Measurements from ENCODE around the gene CCNT1.
A peak's percentile ranks its signal among the peaks of the same experiment; 100 is the strongest.
"Not testable (repeated sequence)": the region's sequence is repeated elsewhere in the genome, so short reads cannot be mapped to it uniquely, and the experiment has no call there.

The CCNT1 gene

GRCh38 chr12:48682927-48683326 is 33.6 kb downstream of the CCNT1 start:
- peaks cover 13 to 18% of the 10 kb centered on the region in 2 donors for H3K36me3 ChIP-seq (ENCODE audit: control insufficient read depth in 2 of 2, insufficient read depth in 2 of 2, low read length in 2 of 2)
- no peaks in the 10 kb centered on the region for H3K27me3 ChIP-seq (ENCODE audit: control insufficient read depth in 2 of 2, insufficient read depth in 2 of 2, low read length in 2 of 2)
- H3K9me3 ChIP-seq (ENCODE audit: control insufficient read depth in 2 of 2, low read length in 2 of 2): no peaks in the 10 kb centered on the region
- no peak overlapping the region for H3K27ac ChIP-seq (ENCODE audit: low read depth in 2 of 2, low read length in 2 of 2)
- peak overlapping the region; percentile 89 to 92 for H3K4me3 ChIP-seq (ENCODE audit: low read length in 2 of 2)
- H3K9ac ChIP-seq (ENCODE audit: low read depth in 1 of 2, low read length in 2 of 2): peak overlapping the region in 1 of 2 donors; percentile 66
- peaks cover 12 to 21% of the 10 kb centered on the region in 2 donors for H3K4me1 ChIP-seq (ENCODE audit: control insufficient read depth in 2 of 2, insufficient read depth in 2 of 2, low read length in 2 of 2)

- peak overlapping the region; percentile 44 to 66 for H3K9ac ChIP-seq (ENCODE audit: low read depth in 1 of 2, low read length in 2 of 2)
- H3K27ac ChIP-seq (ENCODE audit: low read depth in 2 of 2, low read length in 2 of 2): peak overlapping the region; percentile 32 to 51
- H3K4me1 ChIP-seq (ENCODE audit: control insufficient read depth in 2 of 2, insufficient read depth in 2 of 2, low read length in 2 of 2): peaks cover 12 to 21% of the 10 kb centered on the region in 2 donors
- peak overlapping the region; percentile 89 to 92 for H3K4me3 ChIP-seq (ENCODE audit: low read length in 2 of 2)
- not testable (repeated sequence) for H3K9me3 ChIP-seq (ENCODE audit: control insufficient read depth in 2 of 2, low read length in 2 of 2); H3K27me3 ChIP-seq (ENCODE audit: control insufficient read depth in 2 of 2, insufficient read depth in 2 of 2, low read length in 2 of 2)
- peaks cover 16 to 20% of the 10 kb centered on the region in 2 donors for H3K36me3 ChIP-seq (ENCODE audit: control insufficient read depth in 2 of 2, insufficient read depth in 2 of 2, low read length in 2 of 2)
Measured at GRCh38 chr12:48682533-48682905, 34.0 kb downstream of the CCNT1 start.

DNA sequence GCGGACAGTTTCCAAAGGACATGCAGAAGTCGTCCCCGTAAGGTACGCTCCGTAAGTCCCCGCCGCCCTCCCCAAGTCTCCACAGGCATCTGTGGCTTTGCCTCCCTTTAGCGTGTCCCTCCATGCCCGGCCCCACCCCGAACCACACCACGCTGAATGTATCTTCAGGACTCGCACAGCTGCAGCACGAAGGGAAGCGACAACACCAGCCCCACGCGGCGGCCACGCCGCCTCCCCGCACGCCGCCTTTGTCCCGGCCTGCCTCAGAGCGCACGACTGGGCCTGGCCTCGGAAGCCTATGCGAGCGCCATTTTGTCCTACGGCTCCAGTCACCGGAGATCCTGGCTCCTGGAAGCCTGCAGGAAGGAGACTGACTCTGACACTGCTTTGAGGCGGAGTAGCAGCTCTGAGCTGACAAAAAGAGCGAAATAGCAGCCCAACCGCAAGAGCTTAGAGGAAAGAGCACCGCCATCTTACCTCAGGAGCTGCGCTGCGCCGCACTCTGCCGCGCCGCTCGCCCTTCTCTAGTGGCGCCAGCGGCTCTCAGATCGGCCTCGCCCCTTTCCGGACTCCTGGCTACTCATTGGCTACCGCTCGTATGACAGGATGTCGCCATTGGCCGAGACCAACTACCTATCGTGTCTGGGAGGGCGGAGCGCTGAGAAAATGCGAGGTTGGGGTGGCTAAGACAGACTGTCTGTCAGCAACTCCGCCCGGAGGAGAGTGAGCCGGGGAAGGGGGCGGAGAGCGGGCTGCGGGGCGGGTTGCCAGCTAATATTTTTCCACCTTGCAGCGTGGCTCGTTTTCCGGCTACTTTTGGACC is 34.6 kb downstream of the CCNT1 start, which contains the start of gene KANSL2:
TSS of gene KANSL2 (minus strand) at position 529 of the 823 bp plus-strand sequence. CDS start 606 bp downstream, outside the sequence.
- no peaks in the 10 kb centered on the region for H3K9me3 ChIP-seq (ENCODE audit: control insufficient read depth in 2 of 2, low read length in 2 of 2)

DNA sequence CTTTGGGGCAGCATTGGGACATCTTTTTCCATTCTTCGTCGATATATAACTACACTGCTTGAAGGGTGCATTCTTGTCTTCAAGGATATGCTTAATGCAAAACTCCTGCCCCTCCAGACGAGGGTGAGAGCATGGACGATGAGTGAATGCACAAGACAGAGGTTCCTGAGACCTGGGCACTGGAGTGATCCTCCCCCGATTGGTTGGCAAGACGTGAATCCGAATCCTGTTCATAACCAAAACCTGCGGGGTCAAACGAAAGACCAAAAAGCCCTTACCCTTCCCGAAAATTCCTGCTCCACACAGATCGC is 35.2 kb downstream of the CCNT1 start:
- H3K27me3 ChIP-seq (ENCODE audit: control insufficient read depth in 2 of 2, insufficient read depth in 2 of 2, low read length in 2 of 2): no peaks in the 10 kb centered on the region
- H3K4me3 ChIP-seq (ENCODE audit: low read length in 2 of 2): peak overlapping the region; percentile 92 to 95
- H3K4me1 ChIP-seq (ENCODE audit: control insufficient read depth in 2 of 2, insufficient read depth in 2 of 2, low read length in 2 of 2): peaks cover 12 to 21% of the 10 kb centered on the region in 2 donors
- no peaks in the 10 kb centered on the region for H3K9me3 ChIP-seq (ENCODE audit: control insufficient read depth in 2 of 2, low read length in 2 of 2)
- peak overlapping the region; percentile 94 for H3K9ac ChIP-seq (ENCODE audit: low read depth in 1 of 2, low read length in 2 of 2)
- peak overlapping the region; percentile 92 to 95 for H3K27ac ChIP-seq (ENCODE audit: low read depth in 2 of 2, low read length in 2 of 2)
- H3K36me3 ChIP-seq (ENCODE audit: control insufficient read depth in 2 of 2, insufficient read depth in 2 of 2, low read length in 2 of 2): peaks cover 23 to 27% of the 10 kb centered on the region in 2 donors

More for the DNA sequence above, 34.6 kb downstream of the CCNT1 start, which contains the start of gene KANSL2:
- peak within 1 kb of the TSS; percentile 92 to 95 for H3K4me3 ChIP-seq (ENCODE audit: low read length in 2 of 2)
- H3K4me1 ChIP-seq (ENCODE audit: control insufficient read depth in 2 of 2, insufficient read depth in 2 of 2, low read length in 2 of 2): peaks cover 12 to 21% of the 10 kb centered on the region in 2 donors
- H3K27me3 ChIP-seq (ENCODE audit: control insufficient read depth in 2 of 2, insufficient read depth in 2 of 2, low read length in 2 of 2): no peaks in the 10 kb centered on the region
- peak within 1 kb of the TSS; percentile 92 to 95 for H3K27ac ChIP-seq (ENCODE audit: low read depth in 2 of 2, low read length in 2 of 2)
- H3K9ac ChIP-seq (ENCODE audit: low read depth in 1 of 2, low read length in 2 of 2): peak within 1 kb of the TSS; percentile 94
- H3K36me3 ChIP-seq (ENCODE audit: control insufficient read depth in 2 of 2, insufficient read depth in 2 of 2, low read length in 2 of 2): peaks cover 20 to 24% of the 10 kb centered on the region in 2 donors

GRCh38 chr12:48680861-48681260 is 35.6 kb downstream of the CCNT1 start:
- Histone ChIP-seq H3K9me3 (ENCODE audit: control insufficient read depth in 2 of 2, low read length in 2 of 2) (no peaks in the 10 kb centered on the region), H3K27me3 (ENCODE audit: control insufficient read depth in 2 of 2, insufficient read depth in 2 of 2, low read length in 2 of 2) (no peaks in the 10 kb centered on the region), H3K27ac (ENCODE audit: low read depth in 2 of 2, low read length in 2 of 2) (no peak overlapping the region), H3K36me3 (ENCODE audit: control insufficient read depth in 2 of 2, insufficient read depth in 2 of 2, low read length in 2 of 2) (peaks cover 26 to 32% of the 10 kb centered on the region in 2 donors), H3K4me3 (ENCODE audit: low read length in 2 of 2) (peak overlapping the region; percentile 92 to 95), H3K4me1 (ENCODE audit: control insufficient read depth in 2 of 2, insufficient read depth in 2 of 2, low read length in 2 of 2) (peaks cover 12 to 21% of the 10 kb centered on the region in 2 donors), H3K9ac (ENCODE audit: low read depth in 1 of 2, low read length in 2 of 2) (peak overlapping the region; percentile 94)

GRCh38 chr12:48678551-48679185 is 37.8 kb downstream of the CCNT1 start:
- Histone ChIP-seq H3K27me3 (ENCODE audit: control insufficient read depth in 2 of 2, insufficient read depth in 2 of 2, low read length in 2 of 2) (no peaks in the 10 kb centered on the region), H3K27ac (ENCODE audit: low read depth in 2 of 2, low read length in 2 of 2) (no peak overlapping the region), H3K4me1 (ENCODE audit: control insufficient read depth in 2 of 2, insufficient read depth in 2 of 2, low read length in 2 of 2) (peaks cover 12 to 21% of the 10 kb centered on the region in 2 donors), H3K9ac (ENCODE audit: low read depth in 1 of 2, low read length in 2 of 2) (no peak overlapping the region), H3K4me3 (ENCODE audit: low read length in 2 of 2) (no peak overlapping the region), H3K36me3 (ENCODE audit: control insufficient read depth in 2 of 2, insufficient read depth in 2 of 2, low read length in 2 of 2) (peaks cover 29 to 37% of the 10 kb centered on the region in 2 donors), H3K9me3 (ENCODE audit: control insufficient read depth in 2 of 2, low read length in 2 of 2) (no peaks in the 10 kb centered on the region)

DNA sequence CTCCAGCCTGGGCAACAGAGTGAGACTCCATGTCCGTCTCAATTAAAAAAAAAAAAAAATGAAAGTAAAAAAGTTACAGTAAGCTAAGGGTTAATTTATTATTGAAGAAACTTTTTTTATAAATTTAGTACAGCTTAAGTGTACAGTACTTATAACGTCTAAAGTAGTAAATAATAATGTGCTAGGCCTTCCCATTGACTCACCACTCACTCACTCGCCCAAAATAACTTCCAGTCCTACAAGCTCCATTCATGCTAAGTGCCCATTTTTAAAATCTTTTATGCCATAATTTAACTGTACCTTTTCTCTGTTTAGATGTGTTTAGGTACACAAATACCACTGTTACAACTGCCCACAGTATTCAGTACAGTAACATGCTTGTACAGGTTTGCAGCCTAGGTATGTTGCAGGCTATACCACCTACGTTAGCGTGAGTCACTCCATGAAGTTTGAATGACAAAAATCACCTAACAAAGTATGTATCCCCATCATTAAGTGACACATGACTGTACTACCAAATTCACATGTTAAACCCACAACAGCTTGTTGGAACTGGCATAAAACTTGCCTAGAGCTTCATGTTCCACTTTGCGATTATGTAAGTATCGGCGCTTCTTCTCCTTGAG is 45.2 kb downstream of the CCNT1 start:
- H3K9ac ChIP-seq (ENCODE audit: low read depth in 1 of 2, low read length in 2 of 2): no peak overlapping the region
- no peak overlapping the region for H3K27ac ChIP-seq (ENCODE audit: low read depth in 2 of 2, low read length in 2 of 2)
- H3K4me3 ChIP-seq (ENCODE audit: low read length in 2 of 2): no peak overlapping the region
- H3K27me3 ChIP-seq (ENCODE audit: control insufficient read depth in 2 of 2, insufficient read depth in 2 of 2, low read length in 2 of 2): no peaks in the 10 kb centered on the region
- no peaks in the 10 kb centered on the region for H3K4me1 ChIP-seq (ENCODE audit: control insufficient read depth in 2 of 2, insufficient read depth in 2 of 2, low read length in 2 of 2)
- no peaks in the 10 kb centered on the region for H3K9me3 ChIP-seq (ENCODE audit: control insufficient read depth in 2 of 2, low read length in 2 of 2)
- H3K36me3 ChIP-seq (ENCODE audit: control insufficient read depth in 2 of 2, insufficient read depth in 2 of 2, low read length in 2 of 2): peaks cover 48 to 62% of the 10 kb centered on the region in 2 donors

GRCh38 chr12:48668996-48669395 is 47.5 kb downstream of the CCNT1 start:
- Histone ChIP-seq H3K9me3 (ENCODE audit: control insufficient read depth in 2 of 2, low read length in 2 of 2) (no peaks in the 10 kb centered on the region), H3K27ac (ENCODE audit: low read depth in 2 of 2, low read length in 2 of 2) (no peak overlapping the region), H3K36me3 (ENCODE audit: control insufficient read depth in 2 of 2, insufficient read depth in 2 of 2, low read length in 2 of 2) (peaks cover 47 to 66% of the 10 kb centered on the region in 2 donors), H3K27me3 (ENCODE audit: control insufficient read depth in 2 of 2, insufficient read depth in 2 of 2, low read length in 2 of 2) (no peaks in the 10 kb centered on the region), H3K4me1 (ENCODE audit: control insufficient read depth in 2 of 2, insufficient read depth in 2 of 2, low read length in 2 of 2) (no peaks in the 10 kb centered on the region), H3K4me3 (ENCODE audit: low read length in 2 of 2) (no peak overlapping the region), H3K9ac (ENCODE audit: low read depth in 1 of 2, low read length in 2 of 2) (no peak overlapping the region)

- no peak overlapping the region for H3K4me3 ChIP-seq (ENCODE audit: low read length in 2 of 2)
- no peaks in the 10 kb centered on the region for H3K4me1 ChIP-seq (ENCODE audit: control insufficient read depth in 2 of 2, insufficient read depth in 2 of 2, low read length in 2 of 2)
- H3K36me3 ChIP-seq (ENCODE audit: control insufficient read depth in 2 of 2, insufficient read depth in 2 of 2, low read length in 2 of 2): peaks cover 56 to 68% of the 10 kb centered on the region in 2 donors
- H3K9me3 ChIP-seq (ENCODE audit: control insufficient read depth in 2 of 2, low read length in 2 of 2): no peaks in the 10 kb centered on the region
- no peak overlapping the region for H3K9ac ChIP-seq (ENCODE audit: low read depth in 1 of 2, low read length in 2 of 2)
- H3K27ac ChIP-seq (ENCODE audit: low read depth in 2 of 2, low read length in 2 of 2): no peak overlapping the region
- H3K27me3 ChIP-seq (ENCODE audit: control insufficient read depth in 2 of 2, insufficient read depth in 2 of 2, low read length in 2 of 2): no peaks in the 10 kb centered on the region
Measured at GRCh38 chr12:48659863-48660262, 56.6 kb downstream of the CCNT1 start.

DNA sequence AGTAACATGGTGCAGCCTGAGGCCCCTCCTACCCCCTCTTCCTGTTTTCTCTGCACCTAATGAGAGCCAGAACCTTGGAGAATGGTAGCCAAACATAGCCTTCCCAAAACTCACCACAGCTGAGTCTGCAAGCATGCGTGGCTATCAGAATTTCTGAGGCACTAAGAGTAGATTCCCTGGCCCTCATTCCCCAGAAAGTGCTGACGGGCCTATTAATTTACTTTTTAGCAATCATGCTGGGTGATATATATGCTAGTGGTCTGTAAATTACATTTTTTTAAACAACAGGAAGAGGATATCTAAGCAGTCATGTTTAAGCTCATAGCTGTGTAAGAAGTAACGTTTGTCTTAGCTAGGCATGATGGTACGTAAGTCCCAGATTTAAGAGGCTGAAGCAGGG is 64.8 kb downstream of the CCNT1 start:
- no peaks in the 10 kb centered on the region for H3K9me3 ChIP-seq (ENCODE audit: control insufficient read depth in 2 of 2, low read length in 2 of 2)
- no peak overlapping the region for H3K27ac ChIP-seq (ENCODE audit: low read depth in 2 of 2, low read length in 2 of 2)
- H3K27me3 ChIP-seq (ENCODE audit: control insufficient read depth in 2 of 2, insufficient read depth in 2 of 2, low read length in 2 of 2): no peaks in the 10 kb centered on the region
- H3K36me3 ChIP-seq (ENCODE audit: control insufficient read depth in 2 of 2, insufficient read depth in 2 of 2, low read length in 2 of 2): peaks cover 35 to 45% of the 10 kb centered on the region in 2 donors
- no peaks in the 10 kb centered on the region for H3K4me1 ChIP-seq (ENCODE audit: control insufficient read depth in 2 of 2, insufficient read depth in 2 of 2, low read length in 2 of 2)
- H3K4me3 ChIP-seq (ENCODE audit: low read length in 2 of 2): no peak overlapping the region
- no peak overlapping the region for H3K9ac ChIP-seq (ENCODE audit: low read depth in 1 of 2, low read length in 2 of 2)
